Renal cortical epithelial cell (primary cell): ENCODE measurements around the gene SGO2. TPM values are rescaled to one million over a fixed set of nuclear protein-coding genes. Genes with fewer than 3 reads are reported as not detected.
"Not testable (repeated sequence)": the region's sequence is repeated elsewhere in the genome, so short reads cannot be mapped to it uniquely, and the experiment has no call there.

Experiments used
- DNase-seq: peaks from one replicate; pipeline ENCODE4 v3.0.0-alpha.2; 2011; ENCODE audit warnings: low read depth
- total RNA-seq: library from RNA; depleted of rRNA; stranded (reverse); fragments of >200 nt; gene quantifications from 2 replicates; pipeline ENCODE4 v1.2.3, GENCODE V29; 2014

Gene SGO2
- total RNA-seq, 1 donor from 2014 or later = 4.2 TPM

GRCh38 chr2:200622106-200622505, 96.1 kb downstream of the SGO2 start:
- DNase-seq = no peak

- DNase-seq = no peak
Observed at GRCh38 chr2:200624026-200624425, 98.0 kb downstream of the SGO2 start.

- DNase-seq = no peak
Observed at GRCh38 chr2:200624658-200625057, 98.7 kb downstream of the SGO2 start.

- DNase-seq = no peak
Observed at GRCh38 chr2:200625282-200625681, 99.3 kb downstream of the SGO2 start.

GRCh38 chr2:200625958-200626363, 100.0 kb downstream of the SGO2 start:
- DNase-seq = peak; percentile 41

- DNase-seq = peak; percentile 72
Observed at GRCh38 chr2:200627110-200627770, 101.2 kb downstream of the SGO2 start.

- DNase-seq = not testable (repeated sequence)
Observed at GRCh38 chr2:200628461-200628860, 102.5 kb downstream of the SGO2 start.

GRCh38 chr2:200631287-200631686, 105.3 kb downstream of the SGO2 start:
- no peak for DNase-seq

Other genes with a start within 250 kb of the SGO2 start
- gene SPATS2L, start 219.5 kb upstream of the SGO2 start, total RNA-seq = 54.2 and 293 TPM in 2 replicates
- 19.5 and 21.9 TPM in 2 replicates for gene KCTD18, start 16.1 kb upstream of the SGO2 start, total RNA-seq
- gene AOX1, start 59.8 kb downstream of the SGO2 start, total RNA-seq = 8.0 and 60.4 TPM in 2 replicates